A549 treated with AZD2906 at 1 μM for 4 hours (cell line): ENCODE measurements around the gene ZNF3. TPM values are rescaled to one million over a fixed set of nuclear protein-coding genes. Genes with fewer than 3 reads are reported as not detected.

Experiments used
- total RNA-seq: library from RNA; stranded (reverse); fragments of 200-300 nt; extraction: Qiagen RNA extraction; gene quantifications from 5 replicates; pipeline ENCODE4 v1.2.3, GENCODE V29; 2022

Gene ZNF3
- 18.5 to 25.1 TPM (median 19.1 TPM) in 5 replicates for total RNA-seq

GRCh38 chr7:100081535-100082102, at the start of gene ZNF3:
Gene ZNF3 (minus strand): TSS chr7:100081723. CDS start chr7:100077357, 4,366 bp downstream.

DNA sequence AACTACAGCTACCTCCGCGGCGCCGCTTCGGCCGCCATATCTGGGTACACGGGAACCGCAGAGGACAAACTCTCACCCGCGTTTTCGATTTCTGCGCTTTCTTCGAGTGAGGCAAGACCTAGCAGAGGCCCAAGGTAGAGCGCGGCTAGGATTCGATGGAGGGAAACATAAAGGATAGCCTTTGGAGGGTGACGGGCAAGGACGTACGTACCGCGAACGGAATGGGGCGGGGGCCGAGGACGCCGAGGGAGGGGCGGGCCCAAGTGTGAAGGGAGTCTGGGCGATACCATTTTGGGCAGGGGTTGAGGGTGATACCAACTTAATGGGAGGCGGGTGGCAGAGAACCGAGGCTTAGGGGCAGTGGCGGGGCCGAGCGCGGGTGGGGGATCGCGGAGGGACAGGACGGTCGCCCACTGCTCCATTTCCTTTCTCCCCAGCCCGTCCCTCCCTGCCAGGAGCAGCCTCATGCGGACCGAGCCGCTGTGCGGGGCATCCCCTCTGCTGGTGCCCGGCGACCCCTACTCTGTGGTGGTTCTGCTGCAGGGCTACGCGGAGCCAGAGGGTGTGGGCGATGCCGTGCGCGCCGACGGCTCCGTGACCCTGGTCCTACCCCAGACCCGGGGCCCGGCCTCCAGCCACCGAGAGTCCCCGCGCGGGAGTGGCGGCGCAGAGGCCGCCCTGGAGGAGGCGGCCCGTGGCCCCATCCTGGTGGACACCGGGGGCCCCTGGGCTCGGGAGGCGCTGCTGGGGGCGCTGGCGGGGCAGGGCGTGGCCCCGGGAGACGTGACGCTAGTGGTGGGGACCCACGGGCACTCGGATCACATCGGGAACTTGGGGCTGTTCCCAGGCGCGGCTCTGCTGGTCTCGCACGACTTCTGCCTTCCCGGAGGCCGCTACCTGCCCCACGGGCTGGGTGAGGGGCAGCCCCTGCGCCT, 45.7 kb upstream of the ZNF3 start, which contains the start of gene MBLAC1:
TSS of gene MBLAC1 (plus strand) at position 37 of the 935 bp plus-strand sequence. CDS start at position 466, 429 bp downstream.

DNA sequence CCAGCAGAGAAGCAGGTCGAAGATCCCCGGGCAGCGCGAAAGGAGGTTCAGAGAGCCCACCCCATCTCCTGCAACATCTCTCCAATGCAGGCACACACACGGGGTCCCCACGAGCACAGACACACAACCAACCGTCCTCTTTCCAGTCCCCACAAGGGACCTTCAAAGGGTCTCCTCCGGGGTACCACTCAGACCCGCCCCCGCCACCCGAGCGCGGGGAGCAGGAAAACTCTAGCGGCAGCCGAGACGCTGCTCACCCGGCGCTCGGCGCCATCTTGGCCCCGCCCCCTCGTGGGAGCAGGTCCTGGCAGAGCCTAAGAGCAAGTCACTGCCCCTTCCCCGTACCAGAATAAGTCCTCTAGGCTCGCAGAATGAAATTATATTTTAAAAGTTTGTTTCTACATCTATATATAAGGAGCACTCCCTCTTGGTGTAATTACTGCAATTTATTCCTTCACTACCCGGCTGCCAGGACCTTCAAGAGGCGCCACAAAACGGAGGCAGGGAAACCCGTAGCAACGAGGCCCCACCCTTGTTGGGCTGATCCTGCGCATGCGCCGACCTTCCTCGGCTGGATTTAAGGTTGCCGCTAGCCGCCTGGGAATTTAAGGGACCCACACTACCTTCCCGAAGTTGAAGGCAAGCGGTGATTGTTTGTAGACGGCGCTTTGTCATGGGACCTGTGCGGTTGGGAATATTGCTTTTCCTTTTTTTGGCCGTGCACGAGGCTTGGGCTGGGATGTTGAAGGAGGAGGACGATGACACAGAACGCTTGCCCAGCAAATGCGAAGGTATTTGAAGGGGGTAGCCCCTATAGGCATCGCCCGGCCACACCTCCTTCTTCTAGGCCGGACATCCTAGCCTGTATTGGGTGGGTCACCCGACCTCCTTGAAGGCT, 37.8 kb upstream of the ZNF3 start, which contains the start of the genes CNPY4 and TAF6:
TSS of gene CNPY4 (plus strand) at position 563 of the 898 bp plus-strand sequence. CDS start at position 674, 111 bp downstream.
TSS of gene TAF6 (minus strand) at position 287 of the 898 bp plus-strand sequence. CDS start 5,149 bp downstream, outside the sequence.

GRCh38 chr7:100101016-100101862, 19.7 kb upstream of the ZNF3 start, which contains the start of the genes AP4M1 and MCM7:
Gene AP4M1 (plus strand): TSS chr7:100101643. CDS start chr7:100101715, 72 bp downstream.
Gene MCM7 (minus strand): TSS chr7:100101397. CDS start chr7:100101294, 103 bp downstream.

GRCh38 chr7:100088621-100089457, 7.3 kb upstream of the ZNF3 start, which contains the start of gene COPS6:
Gene COPS6 (plus strand): TSS chr7:100088969. CDS start chr7:100088991, 22 bp downstream.

DNA sequence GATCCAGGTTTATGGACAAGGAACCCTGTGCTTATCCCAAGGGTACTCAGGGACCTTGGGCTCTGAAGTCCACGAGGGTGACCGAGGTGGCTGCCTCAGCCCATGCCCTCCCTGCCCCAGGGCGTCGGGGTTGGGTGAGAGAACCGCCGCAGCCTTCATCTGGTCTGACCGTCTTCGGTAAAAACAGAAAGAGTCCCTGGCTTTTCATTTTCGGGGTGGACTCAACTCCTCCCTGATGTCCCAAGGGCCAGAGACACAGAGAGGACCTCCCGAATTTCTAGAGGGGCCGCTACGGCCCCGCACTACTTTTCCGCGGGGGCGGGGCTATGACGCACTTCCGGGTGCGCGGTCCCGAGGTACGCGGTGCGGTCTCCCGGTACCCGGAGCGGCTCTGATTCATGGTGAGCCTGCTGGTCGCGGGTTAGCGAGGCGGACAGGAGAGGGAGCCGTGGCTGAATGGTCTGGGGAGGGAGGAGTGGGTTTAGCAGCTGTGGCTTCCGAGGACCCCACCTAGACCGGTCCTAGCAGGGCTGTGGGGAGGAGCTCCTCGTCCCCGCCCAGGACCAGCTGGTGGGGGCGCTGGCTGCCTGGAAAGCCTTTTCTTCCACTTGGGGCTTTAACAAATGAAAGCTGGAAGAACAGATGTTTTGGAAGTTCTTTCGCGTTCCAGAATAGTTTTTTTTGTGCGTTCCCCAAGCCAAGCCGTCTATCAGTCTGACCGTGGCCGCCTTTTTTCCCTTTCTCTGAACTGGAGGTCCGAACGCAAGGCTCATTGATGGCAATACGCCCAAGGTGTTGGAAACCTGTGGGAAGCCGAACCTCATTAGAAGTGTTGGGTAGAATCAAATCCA, 31.9 kb downstream of the ZNF3 start, which contains the start of gene ZSCAN21:
TSS of gene ZSCAN21 (plus strand) at position 334 of the 851 bp plus-strand sequence. CDS start 7,233 bp downstream, outside the sequence.

Other genes with a start within 250 kb of the ZNF3 start
- gene OR2AE1, start 204.7 kb downstream of the ZNF3 start, total RNA-seq: not detected in 5 replicates
- gene TRIM4, start 162.2 kb downstream of the ZNF3 start, total RNA-seq: 24.8 to 32.0 TPM (median 26.0 TPM) in 5 replicates
- 0.09 to 0.24 TPM (median 0.20 TPM) in 4 of 5 replicates, not detected in the other for gene GJC3, start 152.1 kb downstream of the ZNF3 start, total RNA-seq
- gene AZGP1, start 105.7 kb downstream of the ZNF3 start, total RNA-seq: 0.17 TPM in 1 of 5 replicates, not detected in the others
- 6.9 to 9.8 TPM (median 9.1 TPM) in 5 replicates for gene ZKSCAN1, start 66.1 kb downstream of the ZNF3 start, total RNA-seq
- 10.5 to 12.3 TPM (median 11.1 TPM) in 5 replicates for gene ZSCAN21, start 31.9 kb downstream of the ZNF3 start, total RNA-seq
- 144 to 180 TPM (median 173 TPM) in 5 replicates for gene COPS6, start 7.2 kb upstream of the ZNF3 start, total RNA-seq
- gene MCM7, start 19.7 kb upstream of the ZNF3 start, total RNA-seq: 224 to 242 TPM (median 235 TPM) in 5 replicates
- 13.4 to 15.1 TPM (median 14.2 TPM) in 5 replicates for gene AP4M1, start 19.9 kb upstream of the ZNF3 start, total RNA-seq
- gene TAF6, start 37.6 kb upstream of the ZNF3 start, total RNA-seq: 61.4 to 69.4 TPM (median 63.4 TPM) in 5 replicates
- 9.2 to 10.9 TPM (median 10.2 TPM) in 5 replicates for gene CNPY4, start 37.9 kb upstream of the ZNF3 start, total RNA-seq
- gene MBLAC1, start 45.2 kb upstream of the ZNF3 start, total RNA-seq: 2.1 to 3.5 TPM (median 3.0 TPM) in 5 replicates
- gene LAMTOR4, start 67.2 kb upstream of the ZNF3 start, total RNA-seq: 148 to 203 TPM (median 179 TPM) in 5 replicates
- gene TRAPPC14, start 77.0 kb upstream of the ZNF3 start, total RNA-seq: 9.6 to 13.2 TPM (median 12.4 TPM) in 5 replicates
- gene GAL3ST4, start 86.9 kb upstream of the ZNF3 start, total RNA-seq: 0.02 to 0.21 TPM (median 0.08 TPM) in 4 of 5 replicates, not detected in the other
- 0.34 to 1.1 TPM (median 0.66 TPM) in 5 replicates for gene GPC2, start 95.7 kb upstream of the ZNF3 start, total RNA-seq
- 0.14 to 0.42 TPM (median 0.18 TPM) in 5 replicates for gene STAG3, start 96.2 kb upstream of the ZNF3 start, total RNA-seq
- gene PVRIG, start 138.2 kb upstream of the ZNF3 start, total RNA-seq: 0.05 TPM in 1 of 5 replicates, not detected in the others
- 0.03 TPM in 1 of 5 replicates, not detected in the others for gene SPDYE3, start 226.0 kb upstream of the ZNF3 start, total RNA-seq